ENCODE measurements around the gene EYS. TPM values are rescaled to one million over a fixed set of nuclear protein-coding genes. Genes with fewer than 3 reads are reported as not detected.

The EYS gene
- total RNA-seq, 1 donor from 2014 or later = not detected

DNA sequence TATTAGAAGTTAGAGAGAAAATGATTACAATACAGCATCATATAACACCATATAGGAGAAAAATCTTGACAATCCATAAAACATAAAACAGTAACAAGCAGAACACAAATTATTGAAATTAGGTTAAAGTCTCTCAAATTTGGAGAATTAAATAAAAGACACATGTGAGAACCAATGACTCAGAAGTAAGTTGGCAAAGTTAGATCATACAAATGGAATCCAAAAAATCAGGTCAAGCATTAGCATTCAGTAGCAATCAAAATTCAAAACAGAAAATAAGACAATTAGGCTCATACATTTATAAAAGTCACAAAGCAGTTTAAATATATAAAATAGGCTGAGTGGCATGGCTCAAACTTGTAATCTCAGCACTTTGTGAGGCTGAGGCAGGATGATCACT, 1295.8 kb downstream of the EYS start:
- TF ChIP-seq, protein P1, sequence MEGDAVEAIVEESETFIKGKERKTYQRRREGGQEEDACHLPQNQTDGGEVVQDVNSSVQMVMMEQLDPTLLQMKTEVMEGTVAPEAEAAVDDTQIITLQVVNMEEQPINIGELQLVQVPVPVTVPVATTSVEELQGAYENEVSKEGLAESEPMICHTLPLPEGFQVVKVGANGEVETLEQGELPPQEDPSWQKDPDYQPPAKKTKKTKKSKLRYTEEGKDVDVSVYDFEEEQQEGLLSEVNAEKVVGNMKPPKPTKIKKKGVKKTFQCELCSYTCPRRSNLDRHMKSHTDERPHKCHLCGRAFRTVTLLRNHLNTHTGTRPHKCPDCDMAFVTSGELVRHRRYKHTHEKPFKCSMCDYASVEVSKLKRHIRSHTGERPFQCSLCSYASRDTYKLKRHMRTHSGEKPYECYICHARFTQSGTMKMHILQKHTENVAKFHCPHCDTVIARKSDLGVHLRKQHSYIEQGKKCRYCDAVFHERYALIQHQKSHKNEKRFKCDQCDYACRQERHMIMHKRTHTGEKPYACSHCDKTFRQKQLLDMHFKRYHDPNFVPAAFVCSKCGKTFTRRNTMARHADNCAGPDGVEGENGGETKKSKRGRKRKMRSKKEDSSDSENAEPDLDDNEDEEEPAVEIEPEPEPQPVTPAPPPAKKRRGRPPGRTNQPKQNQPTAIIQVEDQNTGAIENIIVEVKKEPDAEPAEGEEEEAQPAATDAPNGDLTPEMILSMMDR (IDR thresholded peaks at IDR 0.05; ENCODE audit: insufficient read depth, low read length, poor library complexity, severe bottlenecking) = no peak
- H3K4me3 ChIP-seq (ENCODE audit: low read depth, low read length) = no peak overlapping the region
- H3K36me3 ChIP-seq (ENCODE audit: control insufficient read depth, insufficient read depth, low read length) = no peaks in the 10 kb centered on the region
- DNase-seq (ENCODE audit: low read depth) = no peak
- no peaks in the 10 kb centered on the region for H3K27me3 ChIP-seq (ENCODE audit: control insufficient read depth, insufficient read depth, low read length)

DNA sequence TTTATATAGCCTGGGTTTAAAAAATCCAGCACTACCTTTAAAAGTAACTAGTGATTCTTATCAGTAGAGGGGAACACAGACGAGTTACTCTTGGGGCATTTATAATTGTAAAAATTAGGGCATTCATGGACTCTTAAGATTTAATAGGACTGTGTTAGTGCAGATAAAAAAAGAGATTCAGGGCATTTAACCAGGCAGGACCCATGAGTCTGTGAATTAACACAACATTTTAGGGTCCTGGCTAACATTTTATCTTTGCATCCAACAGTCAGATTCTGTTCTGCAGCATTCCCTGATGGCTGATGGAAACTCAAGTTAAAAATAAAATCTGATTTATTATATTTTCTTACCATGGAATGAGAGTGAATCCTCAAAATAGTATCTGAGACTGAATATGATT, 1297.1 kb downstream of the EYS start:
- H3K27me3 ChIP-seq (ENCODE audit: control insufficient read depth, insufficient read depth, low read length) = no peaks in the 10 kb centered on the region
- no peaks in the 10 kb centered on the region for H3K36me3 ChIP-seq (ENCODE audit: control insufficient read depth, insufficient read depth, low read length)
- H3K4me3 ChIP-seq (ENCODE audit: low read depth, low read length) = no peak overlapping the region
- no peak for DNase-seq (ENCODE audit: low read depth)
- TF ChIP-seq, protein P1 (IDR thresholded peaks at IDR 0.05; ENCODE audit: insufficient read depth, low read length, poor library complexity, severe bottlenecking) = no peak

GRCh38 chr6:64404396-64404795, 1302.6 kb downstream of the EYS start:
- TF ChIP-seq, protein P1 (IDR thresholded peaks at IDR 0.05; ENCODE audit: insufficient read depth, low read length, poor library complexity, severe bottlenecking) = no peak
- H3K27me3 ChIP-seq (ENCODE audit: control insufficient read depth, insufficient read depth, low read length) = no peaks in the 10 kb centered on the region
- no peak overlapping the region for H3K4me3 ChIP-seq (ENCODE audit: low read depth, low read length)

GRCh38 chr6:64383277-64383676, 1323.7 kb downstream of the EYS start:
- no peak for DNase-seq (ENCODE audit: low read depth)
- Histone ChIP-seq H3K27me3 (ENCODE audit: control insufficient read depth, insufficient read depth, low read length) (no peaks in the 10 kb centered on the region), H3K4me3 (ENCODE audit: low read depth, low read length) (no peak overlapping the region), H3K36me3 (ENCODE audit: control insufficient read depth, insufficient read depth, low read length) (no peaks in the 10 kb centered on the region)
- TF ChIP-seq, protein P1 (IDR thresholded peaks at IDR 0.05; ENCODE audit: insufficient read depth, low read length, poor library complexity, severe bottlenecking) = no peak

More at GRCh38 chr6:64404396-64404795, 1302.6 kb downstream of the EYS start:
- DNase-seq (ENCODE audit: low read depth) = no peak
- no peaks in the 10 kb centered on the region for H3K36me3 ChIP-seq (ENCODE audit: control insufficient read depth, insufficient read depth, low read length)

GRCh38 chr6:64376394-64376793, 1330.6 kb downstream of the EYS start:
- TF ChIP-seq, protein P1 (IDR thresholded peaks at IDR 0.05; ENCODE audit: insufficient read depth, low read length, poor library complexity, severe bottlenecking) = no peak
- H3K36me3 ChIP-seq (ENCODE audit: control insufficient read depth, insufficient read depth, low read length) = no peaks in the 10 kb centered on the region

DNA sequence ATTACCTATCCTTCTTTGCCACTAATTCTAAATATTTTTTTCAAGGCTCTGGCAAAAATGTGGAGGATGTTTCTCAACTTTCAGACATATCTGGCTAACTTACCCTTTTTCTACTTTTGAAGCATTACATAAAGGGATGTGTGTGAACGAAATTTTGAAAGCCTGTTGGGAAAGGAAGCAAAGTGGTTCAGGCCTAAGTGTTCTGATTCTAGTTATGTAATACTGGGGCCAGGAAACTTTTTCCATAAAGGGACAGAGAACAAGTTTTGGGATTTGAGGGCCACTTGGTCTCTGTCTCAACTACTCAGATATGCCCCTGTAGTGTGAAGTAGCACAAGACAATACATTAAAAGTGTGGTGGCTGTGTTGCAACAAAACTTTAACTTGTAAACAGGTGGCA, 1349.6 kb downstream of the EYS start:
- TF ChIP-seq, protein P1 (IDR thresholded peaks at IDR 0.05; ENCODE audit: insufficient read depth, low read length, poor library complexity, severe bottlenecking) = no peak
- no peak overlapping the region for H3K4me3 ChIP-seq (ENCODE audit: low read depth, low read length)
- no peaks in the 10 kb centered on the region for H3K27me3 ChIP-seq (ENCODE audit: control insufficient read depth, insufficient read depth, low read length)
- no peaks in the 10 kb centered on the region for H3K36me3 ChIP-seq (ENCODE audit: control insufficient read depth, insufficient read depth, low read length)
- no peak for DNase-seq (ENCODE audit: low read depth)

More at GRCh38 chr6:64376394-64376793, 1330.6 kb downstream of the EYS start:
- no peak overlapping the region for H3K4me3 ChIP-seq (ENCODE audit: low read depth, low read length)
- H3K27me3 ChIP-seq (ENCODE audit: control insufficient read depth, insufficient read depth, low read length) = no peaks in the 10 kb centered on the region
- no peak for DNase-seq (ENCODE audit: low read depth)

All from kidney epithelial cell (primary cell).